Measurements from ENCODE around the gene FNDC3A. TPM values are rescaled to one million over a fixed set of nuclear protein-coding genes. Genes with fewer than 3 reads are reported as not detected.

The FNDC3A gene
- total RNA-seq, 1 experiment from 2014 or later = 24.3 TPM

- POLR2A ChIA-PET = no interaction called here
- Histone ChIP-seq H3K27ac (ENCODE audit: low read length) (no peak overlapping the region), H3K27me3 (ENCODE audit: control insufficient read depth, insufficient read depth, low read length) (no peaks in the 10 kb centered on the region), H3K4me3 (ENCODE audit: low read depth in 2 of 2, low read length in 2 of 2) (no peak overlapping the region), H3K36me3 (ENCODE audit: control insufficient read depth, insufficient read depth, low read length) (peaks cover 5% of the 10 kb centered on the region; the same call in 1 of the 2 replicates), H3K9me3 (ENCODE audit: control insufficient read depth, insufficient read depth, low read depth, low read length) (no peaks in the 10 kb centered on the region), H3K4me1 (ENCODE audit: control insufficient read depth, insufficient read depth, low read length) (no peaks in the 10 kb centered on the region)
- ATAC-seq (no peak), DNase-seq (ENCODE audit: low read depth, low spot score) (no peak)
- no TSS peak for BruUV-seq (replicated peaks)
- CTCF ChIA-PET = no interaction called here
- intact Hi-C loops (cut with micrococcal nuclease; ENCODE audit: unreplicated experiment) (no loop called here), in situ Hi-C loops (cut with HindIII; ENCODE audit: low pct_unique_long_range_greater_than_20kb, low sequenced_read_pairs) (no loop called here)
- TF ChIP-seq, protein P1, sequence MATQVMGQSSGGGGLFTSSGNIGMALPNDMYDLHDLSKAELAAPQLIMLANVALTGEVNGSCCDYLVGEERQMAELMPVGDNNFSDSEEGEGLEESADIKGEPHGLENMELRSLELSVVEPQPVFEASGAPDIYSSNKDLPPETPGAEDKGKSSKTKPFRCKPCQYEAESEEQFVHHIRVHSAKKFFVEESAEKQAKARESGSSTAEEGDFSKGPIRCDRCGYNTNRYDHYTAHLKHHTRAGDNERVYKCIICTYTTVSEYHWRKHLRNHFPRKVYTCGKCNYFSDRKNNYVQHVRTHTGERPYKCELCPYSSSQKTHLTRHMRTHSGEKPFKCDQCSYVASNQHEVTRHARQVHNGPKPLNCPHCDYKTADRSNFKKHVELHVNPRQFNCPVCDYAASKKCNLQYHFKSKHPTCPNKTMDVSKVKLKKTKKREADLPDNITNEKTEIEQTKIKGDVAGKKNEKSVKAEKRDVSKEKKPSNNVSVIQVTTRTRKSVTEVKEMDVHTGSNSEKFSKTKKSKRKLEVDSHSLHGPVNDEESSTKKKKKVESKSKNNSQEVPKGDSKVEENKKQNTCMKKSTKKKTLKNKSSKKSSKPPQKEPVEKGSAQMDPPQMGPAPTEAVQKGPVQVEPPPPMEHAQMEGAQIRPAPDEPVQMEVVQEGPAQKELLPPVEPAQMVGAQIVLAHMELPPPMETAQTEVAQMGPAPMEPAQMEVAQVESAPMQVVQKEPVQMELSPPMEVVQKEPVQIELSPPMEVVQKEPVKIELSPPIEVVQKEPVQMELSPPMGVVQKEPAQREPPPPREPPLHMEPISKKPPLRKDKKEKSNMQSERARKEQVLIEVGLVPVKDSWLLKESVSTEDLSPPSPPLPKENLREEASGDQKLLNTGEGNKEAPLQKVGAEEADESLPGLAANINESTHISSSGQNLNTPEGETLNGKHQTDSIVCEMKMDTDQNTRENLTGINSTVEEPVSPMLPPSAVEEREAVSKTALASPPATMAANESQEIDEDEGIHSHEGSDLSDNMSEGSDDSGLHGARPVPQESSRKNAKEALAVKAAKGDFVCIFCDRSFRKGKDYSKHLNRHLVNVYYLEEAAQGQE (IDR thresholded peaks at IDR 0.05; ENCODE audit: insufficient read depth in 1 of 2, low read depth in 2 of 2, low read length in 1 of 2) = no peak
- TF ChIP-seq TCF7L2 (IDR thresholded peaks at IDR 0.05; ENCODE audit: low read depth, low read length) (no peak), POLR2AphosphoS5 (IDR thresholded peaks at IDR 0.05; ENCODE audit: low read depth, low read length) (no peak), CTCF (IDR thresholded peaks at IDR 0.05) (no peak), SIN3A (IDR thresholded peaks at IDR 0.05; ENCODE audit: borderline replicate concordance, insufficient read depth, low read depth, low read length) (no peak)
These were observed 208.9 kb downstream of the FNDC3A start for GRCh38 chr13:49184621-49185020.

DNA sequence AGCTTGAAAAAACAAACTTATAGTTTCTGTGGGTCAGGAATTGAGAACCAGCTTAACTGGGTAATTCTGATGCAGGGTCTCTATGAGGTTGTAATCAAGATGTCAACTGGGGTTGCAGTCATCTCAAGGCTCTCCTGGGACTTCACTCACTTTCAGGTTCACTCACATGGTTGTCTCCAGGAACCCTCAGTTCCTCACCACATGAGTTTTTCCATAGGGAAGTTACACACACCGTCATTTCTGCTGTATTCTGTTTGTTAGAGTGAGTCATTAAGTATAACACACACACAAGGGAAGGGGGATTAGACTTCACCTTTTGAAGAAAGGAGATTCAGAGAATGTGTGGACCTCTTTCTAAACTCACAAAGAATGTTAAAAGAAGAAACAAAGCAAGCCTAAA, 209.6 kb downstream of the FNDC3A start:
- intact Hi-C loops (cut with micrococcal nuclease; ENCODE audit: unreplicated experiment) = no loop called here
- Histone ChIP-seq H3K4me3 (ENCODE audit: low read depth in 2 of 2, low read length in 2 of 2) (no peak overlapping the region), H3K9me3 (ENCODE audit: control insufficient read depth, insufficient read depth, low read depth, low read length) (no peaks in the 10 kb centered on the region), H3K27me3 (ENCODE audit: control insufficient read depth, insufficient read depth, low read length) (no peaks in the 10 kb centered on the region), H3K27ac (ENCODE audit: low read length) (no peak overlapping the region), H3K4me1 (ENCODE audit: control insufficient read depth, insufficient read depth, low read length) (no peaks in the 10 kb centered on the region), H3K36me3 (ENCODE audit: control insufficient read depth, insufficient read depth, low read length) (peaks cover 5% of the 10 kb centered on the region; the same call in 1 of the 2 replicates)
- no TSS peak for BruUV-seq (replicated peaks)
- ChIA-PET POLR2A (no interaction called here), CTCF (interaction anchor here (0.5 kb wide), 1 partner anchor 11 kb away, joined by 3 read pairs; no protein-coding TSS in a partner anchor)
- no peak for DNase-seq (ENCODE audit: low read depth, low spot score)
- TF ChIP-seq POLR2AphosphoS5 (IDR thresholded peaks at IDR 0.05; ENCODE audit: low read depth, low read length) (no peak), CTCF (IDR thresholded peaks at IDR 0.05) (no peak), TCF7L2 (IDR thresholded peaks at IDR 0.05; ENCODE audit: low read depth, low read length) (no peak), SIN3A (IDR thresholded peaks at IDR 0.05; ENCODE audit: borderline replicate concordance, insufficient read depth, low read depth, low read length) (no peak)
- TF ChIP-seq, protein P1 (IDR thresholded peaks at IDR 0.05; ENCODE audit: insufficient read depth in 1 of 2, low read depth in 2 of 2, low read length in 1 of 2) = no peak
- no peak for ATAC-seq
- in situ Hi-C loops (cut with HindIII; ENCODE audit: low pct_unique_long_range_greater_than_20kb, low sequenced_read_pairs) = no loop called here
